ENCODE measurements around the gene RPS6KC1.
"Not testable (repeated sequence)": the region's sequence is repeated elsewhere in the genome, so short reads cannot be mapped to it uniquely, and the experiment has no call there.

The RPS6KC1 gene

GRCh38 chr1:213300433-213300832 lies 249.4 kb downstream of the RPS6KC1 start:
- H3K27me3 ChIP-seq (ENCODE audit: insufficient read depth, low read depth) = no peaks in the 10 kb centered on the region
- no peaks in the 10 kb centered on the region for H3K4me1 ChIP-seq (ENCODE audit: low read depth, poor library complexity, severe bottlenecking)
- H3K4me3 ChIP-seq (IDR thresholded peaks at IDR 0.05; ENCODE audit: insufficient read depth, low read depth, low read length) = no peak overlapping the region
- H3K36me3 ChIP-seq (ENCODE audit: insufficient read depth) = no peaks in the 10 kb centered on the region
- H2AFZ ChIP-seq (ENCODE audit: low read depth) = no peak overlapping the region
- no peak overlapping the region for H3K27ac ChIP-seq
- H3K79me2 ChIP-seq (ENCODE audit: insufficient read depth, low read depth) = no peaks in the 10 kb centered on the region
- no peak overlapping the region for H3K9ac ChIP-seq
- H3K4me2 ChIP-seq = no peak overlapping the region
- TF ChIP-seq CTCF (conservative IDR thresholded peaks at IDR 0.05; ENCODE audit: low read depth, low read length) = no peak
- H4K20me1 ChIP-seq (ENCODE audit: insufficient read depth) = no peaks in the 10 kb centered on the region

DNA sequence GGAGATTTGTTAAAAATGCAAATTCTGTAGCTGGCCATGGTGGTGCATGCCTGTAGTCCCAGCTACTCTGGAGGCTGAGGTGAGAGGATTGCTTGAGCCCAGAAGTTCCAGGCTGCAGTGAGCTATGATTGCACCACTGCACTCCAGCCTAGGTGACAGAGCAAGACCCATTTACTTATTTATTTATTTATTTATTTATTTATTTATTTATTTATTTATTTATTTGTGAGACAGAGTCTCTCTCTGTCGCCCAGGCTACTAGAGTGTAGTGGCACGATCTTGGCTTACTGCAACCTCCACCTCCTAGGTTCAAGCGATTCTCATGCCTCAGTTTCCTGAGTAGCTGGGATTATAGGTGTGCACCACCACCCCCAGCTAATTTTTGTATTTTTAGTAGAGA lies 250.5 kb downstream of the RPS6KC1 start:
- not testable (repeated sequence) for H3K79me2 ChIP-seq (ENCODE audit: insufficient read depth, low read depth); H3K9ac ChIP-seq; H3K4me1 ChIP-seq (ENCODE audit: low read depth, poor library complexity, severe bottlenecking); H3K4me2 ChIP-seq; H4K20me1 ChIP-seq (ENCODE audit: insufficient read depth); H3K27ac ChIP-seq; H2AFZ ChIP-seq (ENCODE audit: low read depth); H3K36me3 ChIP-seq (ENCODE audit: insufficient read depth); H3K4me3 ChIP-seq (IDR thresholded peaks at IDR 0.05; ENCODE audit: insufficient read depth, low read depth, low read length); H3K27me3 ChIP-seq (ENCODE audit: insufficient read depth, low read depth)

- H3K4me1 ChIP-seq (ENCODE audit: low read depth, poor library complexity, severe bottlenecking) = no peaks in the 10 kb centered on the region
- no peak overlapping the region for H3K27ac ChIP-seq
- no peaks in the 10 kb centered on the region for H4K20me1 ChIP-seq (ENCODE audit: insufficient read depth)
- no peaks in the 10 kb centered on the region for H3K79me2 ChIP-seq (ENCODE audit: insufficient read depth, low read depth)
- no peak overlapping the region for H3K4me3 ChIP-seq (IDR thresholded peaks at IDR 0.05; ENCODE audit: insufficient read depth, low read depth, low read length)
- TF ChIP-seq CTCF (conservative IDR thresholded peaks at IDR 0.05; ENCODE audit: low read depth, low read length) = no peak
- no peak overlapping the region for H3K4me2 ChIP-seq
- H3K36me3 ChIP-seq (ENCODE audit: insufficient read depth) = no peaks in the 10 kb centered on the region
- H3K9ac ChIP-seq = no peak overlapping the region
- no peaks in the 10 kb centered on the region for H3K27me3 ChIP-seq (ENCODE audit: insufficient read depth, low read depth)
- H2AFZ ChIP-seq (ENCODE audit: low read depth) = no peak overlapping the region
These were observed 252.2 kb downstream of the RPS6KC1 start for GRCh38 chr1:213303286-213303685.

DNA sequence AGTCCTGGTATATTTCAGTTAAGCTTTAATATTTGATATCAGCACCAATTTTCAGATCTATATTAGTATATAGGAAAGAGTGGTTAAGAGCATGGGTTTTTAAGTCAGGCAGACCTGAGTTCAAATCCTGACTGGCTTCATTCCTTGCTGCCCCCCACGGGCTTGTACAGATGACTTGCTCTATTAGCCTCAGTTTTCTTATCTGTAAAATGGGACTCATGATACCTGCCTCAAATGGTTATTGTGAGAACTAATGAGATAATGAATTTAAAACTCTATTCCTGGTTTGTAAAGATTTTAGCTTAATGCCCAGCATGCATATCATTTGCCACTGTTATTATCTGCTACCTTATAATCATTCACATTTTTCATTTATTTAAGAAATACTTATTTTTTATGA lies 264.5 kb downstream of the RPS6KC1 start:
- no peak overlapping the region for H3K9ac ChIP-seq
- no peaks in the 10 kb centered on the region for H3K4me1 ChIP-seq (ENCODE audit: low read depth, poor library complexity, severe bottlenecking)
- H3K36me3 ChIP-seq (ENCODE audit: insufficient read depth) = no peaks in the 10 kb centered on the region
- no peak overlapping the region for H3K27ac ChIP-seq
- no peak overlapping the region for H3K4me3 ChIP-seq (IDR thresholded peaks at IDR 0.05; ENCODE audit: insufficient read depth, low read depth, low read length)
- no peaks in the 10 kb centered on the region for H3K27me3 ChIP-seq (ENCODE audit: insufficient read depth, low read depth)
- H3K4me2 ChIP-seq = no peak overlapping the region
- no peak overlapping the region for H2AFZ ChIP-seq (ENCODE audit: low read depth)
- no peaks in the 10 kb centered on the region for H3K79me2 ChIP-seq (ENCODE audit: insufficient read depth, low read depth)
- no peaks in the 10 kb centered on the region for H4K20me1 ChIP-seq (ENCODE audit: insufficient read depth)
- no peak for TF ChIP-seq CTCF (conservative IDR thresholded peaks at IDR 0.05; ENCODE audit: low read depth, low read length)

- H2AFZ ChIP-seq (ENCODE audit: low read depth); H3K4me2 ChIP-seq; H3K36me3 ChIP-seq (ENCODE audit: insufficient read depth); H3K4me3 ChIP-seq (IDR thresholded peaks at IDR 0.05; ENCODE audit: insufficient read depth, low read depth, low read length); H4K20me1 ChIP-seq (ENCODE audit: insufficient read depth); H3K27ac ChIP-seq; H3K9ac ChIP-seq; H3K4me1 ChIP-seq (ENCODE audit: low read depth, poor library complexity, severe bottlenecking); H3K79me2 ChIP-seq (ENCODE audit: insufficient read depth, low read depth); H3K27me3 ChIP-seq (ENCODE audit: insufficient read depth, low read depth): not testable (repeated sequence)
These were observed 267.4 kb downstream of the RPS6KC1 start for GRCh38 chr1:213318458-213318857.
